HG02610 (cell line): ENCODE data around the gene TNFRSF25.
"Not testable (repeated sequence)": the region's sequence is repeated elsewhere in the genome, so short reads cannot be mapped to it uniquely, and the experiment has no call there.

Experiments used
- ATAC-seq: cut with Tn5 transposase; IDR thresholded peaks from one replicate; pipeline ENCODE4 v1.9.1; 2021; ENCODE audit warnings: mild to moderate bottlenecking, moderate library complexity; ENCODE audit not compliant: unreplicated experiment

Gene TNFRSF25

DNA sequence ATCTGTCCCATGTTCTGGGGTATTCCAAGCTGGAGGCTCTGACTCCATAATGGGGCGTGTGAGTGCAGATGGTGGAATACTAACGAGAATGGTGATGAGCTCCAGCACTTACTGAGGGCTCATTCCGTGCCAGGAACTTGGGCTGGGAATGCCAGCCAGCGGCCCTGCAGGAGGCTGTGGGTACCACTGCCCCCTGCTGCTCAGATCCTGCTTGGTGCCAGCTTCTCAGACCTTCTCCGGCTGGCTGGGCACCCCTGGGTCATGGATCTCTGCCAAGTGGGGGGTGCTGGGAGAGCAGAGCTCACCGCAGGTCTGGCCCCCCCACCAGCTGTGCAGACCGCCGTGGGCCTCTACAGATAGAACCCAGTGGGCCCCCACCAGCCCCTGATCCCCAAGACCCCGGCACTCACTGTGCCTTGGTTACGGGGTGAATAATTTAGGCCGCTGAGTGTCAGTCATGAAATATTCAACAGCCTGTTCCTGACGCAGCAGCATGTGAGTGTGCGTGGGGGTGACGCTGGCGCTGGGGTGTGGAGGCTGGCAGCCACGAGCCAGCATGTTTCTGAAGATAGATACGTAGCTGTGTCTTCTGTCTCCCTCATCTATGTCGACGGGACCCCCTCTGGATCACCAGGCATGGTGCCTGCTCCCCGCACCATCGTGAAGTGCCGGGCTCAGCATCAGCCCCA lies 28.8 kb downstream of the TNFRSF25 start:
- ATAC-seq: not testable (repeated sequence)

GRCh38 chr1:6436277-6436676 lies 29.7 kb downstream of the TNFRSF25 start:
- not testable (repeated sequence) for ATAC-seq

GRCh38 chr1:6435547-6435946 lies 30.4 kb downstream of the TNFRSF25 start:
- ATAC-seq: no peak

DNA sequence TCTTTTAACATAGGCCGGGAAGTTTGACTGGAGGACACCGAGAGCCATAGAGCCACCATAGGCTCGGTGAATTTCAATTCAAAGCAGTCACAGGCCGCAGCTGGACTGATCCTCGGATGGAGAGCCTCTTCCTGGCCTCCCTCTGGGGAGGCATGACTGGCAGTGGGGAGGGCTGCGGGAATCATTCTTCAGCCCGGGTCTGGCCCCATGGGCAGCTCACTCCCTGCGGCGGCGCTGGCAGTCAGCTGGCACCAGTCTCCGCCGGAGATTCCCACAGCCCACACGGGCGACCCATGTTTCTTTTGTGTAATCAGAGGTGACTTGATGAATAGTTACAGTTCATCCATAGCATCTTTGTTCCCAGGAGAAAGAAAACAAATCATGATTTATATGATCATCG lies 30.8 kb downstream of the TNFRSF25 start:
- ATAC-seq: no peak

DNA sequence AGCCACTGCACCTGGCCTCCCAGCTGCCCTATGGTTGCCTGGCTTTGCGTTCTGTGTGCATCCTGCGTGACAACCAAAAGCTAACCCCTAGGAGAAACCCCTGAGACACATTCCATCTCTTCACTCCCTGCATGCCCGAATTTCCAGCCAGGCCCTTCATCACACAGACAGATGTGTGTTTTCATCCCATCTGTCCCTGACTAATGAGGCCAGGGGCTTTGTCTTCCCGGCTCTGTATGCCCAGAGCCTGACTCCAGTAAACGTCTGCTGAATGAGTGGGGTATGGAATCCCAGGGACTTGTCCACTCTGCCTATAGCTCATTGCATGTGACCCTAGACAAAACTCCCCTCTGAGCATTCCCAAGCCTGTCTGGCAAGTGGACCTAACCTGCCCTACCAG lies 31.8 kb downstream of the TNFRSF25 start:
- no peak for ATAC-seq

- ATAC-seq: not testable (repeated sequence)
These were observed 34.1 kb downstream of the TNFRSF25 start for GRCh38 chr1:6431645-6432579.

DNA sequence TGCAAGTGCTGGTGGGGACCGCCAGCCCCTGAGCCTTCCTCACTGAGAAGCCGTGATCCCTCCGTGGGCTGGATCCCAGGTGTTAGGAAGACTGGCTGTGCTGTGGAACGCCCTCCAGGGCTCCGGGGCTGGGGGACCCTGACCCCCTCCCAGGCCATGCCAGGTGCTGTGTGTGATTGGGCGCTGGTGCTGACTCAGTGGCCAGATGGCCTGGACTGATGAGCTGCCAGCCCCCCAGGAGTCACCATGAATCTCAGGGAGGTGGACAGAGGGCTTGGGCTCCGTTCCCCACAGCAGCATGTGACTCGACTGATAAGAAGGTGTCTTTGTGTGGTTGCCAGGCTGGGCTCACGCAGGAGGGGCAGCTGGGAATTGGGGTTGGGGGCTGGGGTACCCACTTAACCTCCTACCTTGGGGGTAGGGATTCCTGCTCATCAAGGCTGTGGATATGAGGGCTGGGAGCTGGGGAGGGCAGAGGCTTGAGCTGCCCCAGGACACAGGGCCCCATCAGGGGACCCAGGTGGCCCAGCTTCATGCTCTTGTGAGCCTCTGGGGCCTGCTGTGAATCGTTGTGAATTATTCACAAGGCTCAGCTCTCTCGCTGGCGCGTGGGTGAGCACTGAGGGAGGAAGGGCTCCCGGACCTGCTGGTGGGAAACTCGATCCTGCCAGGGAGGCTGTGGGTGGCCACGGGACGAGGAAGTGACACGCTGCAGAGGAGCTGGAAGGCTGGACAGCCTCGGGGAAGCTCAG lies 36.1 kb downstream of the TNFRSF25 start:
- not testable (repeated sequence) for ATAC-seq

GRCh38 chr1:6428453-6428852 lies 37.5 kb downstream of the TNFRSF25 start:
- not testable (repeated sequence) for ATAC-seq

GRCh38 chr1:6427441-6428390 lies 38.3 kb downstream of the TNFRSF25 start:
- no peak for ATAC-seq

DNA sequence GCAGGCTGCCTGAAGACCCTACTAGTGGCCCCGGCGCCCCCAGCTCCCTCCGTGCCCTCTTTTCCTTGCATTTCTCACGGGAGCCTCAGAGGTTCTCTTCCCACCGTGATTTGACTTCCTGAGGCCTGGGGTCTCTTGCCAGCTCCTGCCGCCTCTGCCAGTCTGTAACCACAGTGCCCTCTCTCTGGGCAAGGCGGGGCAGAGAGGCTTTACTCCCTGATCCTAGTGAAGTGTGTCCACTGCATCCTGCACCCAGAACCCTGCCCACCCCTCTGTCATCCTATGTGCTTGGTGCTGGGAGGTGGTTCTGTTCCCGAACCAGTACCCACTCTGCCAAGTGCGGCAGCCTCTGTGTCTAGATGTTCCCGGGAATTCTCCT lies 39.0 kb downstream of the TNFRSF25 start:
- ATAC-seq: no peak

- ATAC-seq: no peak
These were observed 39.5 kb downstream of the TNFRSF25 start for GRCh38 chr1:6426277-6426971.

DNA sequence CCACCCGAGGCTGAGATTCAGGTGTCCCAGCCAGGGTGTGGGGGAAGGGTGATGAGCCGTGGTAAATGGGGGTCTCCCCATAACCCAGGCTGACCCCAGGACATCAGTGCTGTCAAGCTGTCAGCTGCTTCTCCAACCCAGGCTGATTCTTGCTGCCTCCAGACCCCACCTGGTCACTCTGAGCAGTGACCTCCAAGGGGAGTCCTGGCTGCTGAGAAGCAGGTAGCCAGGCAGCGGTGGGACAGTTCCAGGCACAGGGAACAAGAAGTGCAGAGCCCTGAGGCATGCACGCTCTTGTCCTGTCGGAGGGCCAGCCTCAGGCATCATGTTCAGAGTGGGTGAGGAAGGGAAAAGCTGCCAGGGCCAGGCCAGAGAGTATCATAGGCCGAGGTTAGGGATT lies 40.3 kb downstream of the TNFRSF25 start:
- no peak for ATAC-seq

- no peak for ATAC-seq
These were observed 41.1 kb downstream of the TNFRSF25 start, which contains the start of gene ESPN for GRCh38 chr1:6424619-6425593. TSS of gene ESPN (plus strand) at chr1:6424776. CDS start at chr1:6424956, 180 bp downstream.

GRCh38 chr1:6424000-6424565 lies 41.9 kb downstream of the TNFRSF25 start:
- ATAC-seq: no peak

- no peak for ATAC-seq
These were observed 42.5 kb downstream of the TNFRSF25 start for GRCh38 chr1:6423321-6423999.

DNA sequence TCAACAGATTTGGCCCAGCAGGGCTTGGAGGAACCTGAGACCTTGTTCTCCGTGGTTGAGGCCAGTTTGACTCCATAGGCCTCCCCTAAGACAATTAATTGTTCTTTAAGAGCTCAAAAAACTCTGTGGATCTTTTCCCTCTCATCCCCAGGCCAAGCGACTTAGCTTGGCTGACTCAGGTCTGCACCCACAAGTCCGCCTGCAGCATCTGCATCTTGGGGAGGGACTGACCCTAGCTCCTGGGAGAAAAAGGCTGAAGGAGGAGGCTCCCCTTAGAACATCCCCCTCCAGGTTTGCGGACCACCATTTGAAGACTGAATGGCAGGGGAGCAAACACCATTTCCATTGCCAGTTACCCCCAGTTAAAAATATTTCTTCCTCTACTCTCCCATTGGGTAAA lies 44.7 kb downstream of the TNFRSF25 start:
- no peak for ATAC-seq

DNA sequence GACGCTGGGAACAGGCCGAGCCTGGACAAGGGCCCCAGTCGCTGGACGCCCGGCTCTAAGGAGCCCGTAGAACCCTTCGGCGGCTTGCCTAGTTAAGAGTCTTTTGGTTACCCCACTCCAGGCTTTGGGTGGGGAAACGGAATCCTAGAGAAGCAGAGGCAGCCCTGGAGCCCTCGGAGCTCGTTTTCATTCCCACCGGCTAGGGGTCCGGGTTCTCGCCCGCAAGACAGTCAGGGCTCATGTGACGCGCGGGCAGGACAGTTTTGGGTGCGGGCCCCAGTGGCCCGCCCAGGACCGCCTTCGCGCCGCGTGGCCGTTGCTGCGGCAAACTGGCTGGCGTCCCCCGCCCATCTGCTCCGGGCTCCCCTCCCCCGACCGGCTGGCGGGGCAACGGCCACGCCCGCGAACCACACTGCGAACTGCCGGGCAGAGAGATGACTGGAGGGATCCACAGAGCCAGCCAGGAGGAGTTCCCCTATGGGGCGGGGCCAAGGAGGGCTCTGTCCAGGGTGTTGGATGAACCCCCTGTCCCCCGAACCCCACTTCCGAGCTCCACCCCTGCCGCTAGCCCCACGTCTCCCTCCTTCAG lies 45.4 kb downstream of the TNFRSF25 start:
- no peak for ATAC-seq
